GM23338 (cell line): ENCODE data around the gene ST6GALNAC6. TPM values are rescaled to one million over a fixed set of nuclear protein-coding genes. Genes with fewer than 3 reads are reported as not detected.

Experiments used
- CREB1 ChIP-seq: fragments of 250-450 bp; sonication (Bioruptor Pico); IDR thresholded peaks from 2 replicates; pipeline ENCODE4 v1.5.0; 2020; ENCODE audit warnings: low read depth, mild to moderate bottlenecking, moderate library complexity
- JUNB ChIP-seq: IDR thresholded peaks from one replicate; pipeline ENCODE4 v1.6.1; 2016; ENCODE audit warnings: antibody characterized with exemption; ENCODE audit not compliant: unreplicated experiment
- NANOG ChIP-seq: IDR thresholded peaks from 2 replicates; pipeline ENCODE4 v1.6.1; 2016; ENCODE audit warnings: antibody characterized with exemption, borderline replicate concordance
- ZNF114 ChIP-seq: fragments of 250-450 bp; sonication (Bioruptor Pico); IDR thresholded peaks from 2 replicates; pipeline ENCODE4 v1.5.0; 2020; ENCODE audit warnings: mild to moderate bottlenecking, moderate library complexity
- polyA plus RNA-seq: library from polyadenylated mRNA; unstranded; fragments of >200 nt; fragmentation: Nextera tagmentation; extraction: Ambion mirVana; gene quantifications from 2 replicates; pipeline ENCODE4 v1.2.1, GENCODE V29; 2016
- total RNA-seq: library from RNA; depleted of rRNA; stranded (reverse); fragments of >200 nt; shearing (Covaris generic); gene quantifications from 2 replicates; pipeline ENCODE4 v1.2.3, GENCODE V29; 2014
- TF ChIP-seq, protein P1 (sequence below): fragments of 250-450 bp; sonication (Bioruptor Pico); IDR thresholded peaks from 2 replicates; pipeline ENCODE4 v1.5.0; 2020; ENCODE audit warnings: mild to moderate bottlenecking, moderate library complexity
- TF ChIP-seq, protein P2 (sequence below), 2 experiments: fragments of 200-600 bp in 1 of 2; sonication (generic) in 1 of 2; conservative IDR thresholded peaks; 2 replicates each; pipeline versions ENCODE4 v1.5.1 to v1.6.1; 2016 to 2017; ENCODE audit warnings: antibody characterized with exemption in 2 of 2, low read depth in 2 of 2, mild to moderate bottlenecking in 2 of 2, moderate library complexity in 1 of 2
- TF ChIP-seq, protein P3 (sequence below): IDR thresholded peaks from one replicate; pipeline ENCODE4 v1.6.1; 2018; ENCODE audit warnings: antibody characterized with exemption; ENCODE audit not compliant: unreplicated experiment

Gene ST6GALNAC6
- total and polyA plus RNA-seq, 2 experiments from 2014 or later, result 20.7 to 39.2 TPM

DNA sequence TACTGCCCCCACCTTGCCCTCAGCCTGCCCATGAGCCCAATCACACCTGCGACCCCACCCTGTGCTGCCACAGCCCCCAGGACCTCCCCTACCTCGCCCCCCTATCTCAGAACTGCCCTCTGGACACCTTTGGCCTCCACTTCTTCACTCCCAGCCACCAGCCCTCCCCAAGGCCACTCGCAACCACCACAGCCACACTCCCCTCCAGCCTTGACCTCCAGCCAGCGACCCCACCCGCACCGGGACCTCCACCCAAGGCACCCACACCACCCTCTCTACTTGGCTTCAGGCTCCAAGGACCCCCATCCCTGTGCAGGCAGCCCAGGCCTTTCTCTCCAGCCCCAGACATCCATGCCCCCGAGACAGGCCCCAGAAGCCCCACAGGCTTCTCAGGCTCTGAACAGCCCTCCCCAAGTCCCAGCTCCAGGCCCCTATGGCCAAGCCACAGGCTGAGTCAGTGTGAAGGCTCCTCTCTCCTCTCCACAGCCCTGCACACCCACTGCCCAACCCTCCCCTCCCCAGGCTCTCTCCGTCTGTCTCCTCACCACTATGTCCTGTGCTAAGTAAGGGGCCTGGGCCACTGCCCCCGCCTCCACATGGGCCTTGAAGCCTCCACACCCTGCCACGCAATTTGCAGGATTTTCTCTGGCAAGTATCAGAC is 24.0 kb downstream of the ST6GALNAC6 start (continued):
- TF ChIP-seq, protein P1, sequence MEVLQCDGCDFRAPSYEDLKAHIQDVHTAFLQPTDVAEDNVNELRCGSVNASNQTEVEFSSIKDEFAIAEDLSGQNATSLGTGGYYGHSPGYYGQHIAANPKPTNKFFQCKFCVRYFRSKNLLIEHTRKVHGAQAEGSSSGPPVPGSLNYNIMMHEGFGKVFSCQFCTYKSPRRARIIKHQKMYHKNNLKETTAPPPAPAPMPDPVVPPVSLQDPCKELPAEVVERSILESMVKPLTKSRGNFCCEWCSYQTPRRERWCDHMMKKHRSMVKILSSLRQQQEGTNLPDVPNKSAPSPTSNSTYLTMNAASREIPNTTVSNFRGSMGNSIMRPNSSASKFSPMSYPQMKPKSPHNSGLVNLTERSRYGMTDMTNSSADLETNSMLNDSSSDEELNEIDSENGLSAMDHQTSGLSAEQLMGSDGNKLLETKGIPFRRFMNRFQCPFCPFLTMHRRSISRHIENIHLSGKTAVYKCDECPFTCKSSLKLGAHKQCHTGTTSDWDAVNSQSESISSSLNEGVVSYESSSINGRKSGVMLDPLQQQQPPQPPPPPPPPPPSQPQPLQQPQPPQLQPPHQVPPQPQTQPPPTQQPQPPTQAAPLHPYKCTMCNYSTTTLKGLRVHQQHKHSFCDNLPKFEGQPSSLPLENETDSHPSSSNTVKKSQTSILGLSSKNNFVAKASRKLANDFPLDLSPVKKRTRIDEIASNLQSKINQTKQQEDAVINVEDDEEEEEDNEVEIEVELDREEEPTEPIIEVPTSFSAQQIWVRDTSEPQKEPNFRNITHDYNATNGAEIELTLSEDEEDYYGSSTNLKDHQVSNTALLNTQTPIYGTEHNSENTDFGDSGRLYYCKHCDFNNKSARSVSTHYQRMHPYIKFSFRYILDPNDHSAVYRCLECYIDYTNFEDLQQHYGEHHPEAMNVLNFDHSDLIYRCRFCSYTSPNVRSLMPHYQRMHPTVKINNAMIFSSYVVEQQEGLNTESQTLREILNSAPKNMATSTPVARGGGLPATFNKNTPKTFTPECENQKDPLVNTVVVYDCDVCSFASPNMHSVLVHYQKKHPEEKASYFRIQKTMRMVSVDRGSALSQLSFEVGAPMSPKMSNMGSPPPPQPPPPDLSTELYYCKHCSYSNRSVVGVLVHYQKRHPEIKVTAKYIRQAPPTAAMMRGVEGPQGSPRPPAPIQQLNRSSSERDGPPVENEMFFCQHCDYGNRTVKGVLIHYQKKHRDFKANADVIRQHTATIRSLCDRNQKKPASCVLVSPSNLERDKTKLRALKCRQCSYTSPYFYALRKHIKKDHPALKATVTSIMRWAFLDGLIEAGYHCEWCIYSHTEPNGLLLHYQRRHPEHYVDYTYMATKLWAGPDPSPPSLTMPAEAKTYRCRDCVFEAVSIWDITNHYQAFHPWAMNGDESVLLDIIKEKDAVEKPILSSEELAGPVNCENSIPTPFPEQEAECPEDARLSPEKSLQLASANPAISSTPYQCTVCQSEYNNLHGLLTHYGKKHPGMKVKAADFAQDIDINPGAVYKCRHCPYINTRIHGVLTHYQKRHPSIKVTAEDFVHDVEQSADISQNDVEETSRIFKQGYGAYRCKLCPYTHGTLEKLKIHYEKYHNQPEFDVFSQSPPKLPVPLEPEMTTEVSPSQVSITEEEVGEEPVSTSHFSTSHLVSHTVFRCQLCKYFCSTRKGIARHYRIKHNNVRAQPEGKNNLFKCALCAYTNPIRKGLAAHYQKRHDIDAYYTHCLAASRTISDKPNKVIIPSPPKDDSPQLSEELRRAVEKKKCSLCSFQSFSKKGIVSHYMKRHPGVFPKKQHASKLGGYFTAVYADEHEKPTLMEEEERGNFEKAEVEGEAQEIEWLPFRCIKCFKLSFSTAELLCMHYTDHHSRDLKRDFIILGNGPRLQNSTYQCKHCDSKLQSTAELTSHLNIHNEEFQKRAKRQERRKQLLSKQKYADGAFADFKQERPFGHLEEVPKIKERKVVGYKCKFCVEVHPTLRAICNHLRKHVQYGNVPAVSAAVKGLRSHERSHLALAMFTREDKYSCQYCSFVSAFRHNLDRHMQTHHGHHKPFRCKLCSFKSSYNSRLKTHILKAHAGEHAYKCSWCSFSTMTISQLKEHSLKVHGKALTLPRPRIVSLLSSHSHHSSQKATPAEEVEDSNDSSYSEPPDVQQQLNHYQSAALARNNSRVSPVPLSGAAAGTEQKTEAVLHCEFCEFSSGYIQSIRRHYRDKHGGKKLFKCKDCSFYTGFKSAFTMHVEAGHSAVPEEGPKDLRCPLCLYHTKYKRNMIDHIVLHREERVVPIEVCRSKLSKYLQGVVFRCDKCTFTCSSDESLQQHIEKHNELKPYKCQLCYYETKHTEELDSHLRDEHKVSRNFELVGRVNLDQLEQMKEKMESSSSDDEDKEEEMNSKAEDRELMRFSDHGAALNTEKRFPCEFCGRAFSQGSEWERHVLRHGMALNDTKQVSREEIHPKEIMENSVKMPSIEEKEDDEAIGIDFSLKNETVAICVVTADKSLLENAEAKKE, result no peak
- no peak for TF ChIP-seq CREB1 (CRISPR knock-in tag)
- TF ChIP-seq JUNB, result no peak
- TF ChIP-seq, protein P2, sequence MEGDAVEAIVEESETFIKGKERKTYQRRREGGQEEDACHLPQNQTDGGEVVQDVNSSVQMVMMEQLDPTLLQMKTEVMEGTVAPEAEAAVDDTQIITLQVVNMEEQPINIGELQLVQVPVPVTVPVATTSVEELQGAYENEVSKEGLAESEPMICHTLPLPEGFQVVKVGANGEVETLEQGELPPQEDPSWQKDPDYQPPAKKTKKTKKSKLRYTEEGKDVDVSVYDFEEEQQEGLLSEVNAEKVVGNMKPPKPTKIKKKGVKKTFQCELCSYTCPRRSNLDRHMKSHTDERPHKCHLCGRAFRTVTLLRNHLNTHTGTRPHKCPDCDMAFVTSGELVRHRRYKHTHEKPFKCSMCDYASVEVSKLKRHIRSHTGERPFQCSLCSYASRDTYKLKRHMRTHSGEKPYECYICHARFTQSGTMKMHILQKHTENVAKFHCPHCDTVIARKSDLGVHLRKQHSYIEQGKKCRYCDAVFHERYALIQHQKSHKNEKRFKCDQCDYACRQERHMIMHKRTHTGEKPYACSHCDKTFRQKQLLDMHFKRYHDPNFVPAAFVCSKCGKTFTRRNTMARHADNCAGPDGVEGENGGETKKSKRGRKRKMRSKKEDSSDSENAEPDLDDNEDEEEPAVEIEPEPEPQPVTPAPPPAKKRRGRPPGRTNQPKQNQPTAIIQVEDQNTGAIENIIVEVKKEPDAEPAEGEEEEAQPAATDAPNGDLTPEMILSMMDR (conservative IDR thresholded peaks at IDR 0.05; ENCODE audit: low read depth in 2 of 2), result no peak
- TF ChIP-seq ZNF114 (CRISPR knock-in tag), result no peak
- TF ChIP-seq NANOG, result no peak
- TF ChIP-seq, protein P3, sequence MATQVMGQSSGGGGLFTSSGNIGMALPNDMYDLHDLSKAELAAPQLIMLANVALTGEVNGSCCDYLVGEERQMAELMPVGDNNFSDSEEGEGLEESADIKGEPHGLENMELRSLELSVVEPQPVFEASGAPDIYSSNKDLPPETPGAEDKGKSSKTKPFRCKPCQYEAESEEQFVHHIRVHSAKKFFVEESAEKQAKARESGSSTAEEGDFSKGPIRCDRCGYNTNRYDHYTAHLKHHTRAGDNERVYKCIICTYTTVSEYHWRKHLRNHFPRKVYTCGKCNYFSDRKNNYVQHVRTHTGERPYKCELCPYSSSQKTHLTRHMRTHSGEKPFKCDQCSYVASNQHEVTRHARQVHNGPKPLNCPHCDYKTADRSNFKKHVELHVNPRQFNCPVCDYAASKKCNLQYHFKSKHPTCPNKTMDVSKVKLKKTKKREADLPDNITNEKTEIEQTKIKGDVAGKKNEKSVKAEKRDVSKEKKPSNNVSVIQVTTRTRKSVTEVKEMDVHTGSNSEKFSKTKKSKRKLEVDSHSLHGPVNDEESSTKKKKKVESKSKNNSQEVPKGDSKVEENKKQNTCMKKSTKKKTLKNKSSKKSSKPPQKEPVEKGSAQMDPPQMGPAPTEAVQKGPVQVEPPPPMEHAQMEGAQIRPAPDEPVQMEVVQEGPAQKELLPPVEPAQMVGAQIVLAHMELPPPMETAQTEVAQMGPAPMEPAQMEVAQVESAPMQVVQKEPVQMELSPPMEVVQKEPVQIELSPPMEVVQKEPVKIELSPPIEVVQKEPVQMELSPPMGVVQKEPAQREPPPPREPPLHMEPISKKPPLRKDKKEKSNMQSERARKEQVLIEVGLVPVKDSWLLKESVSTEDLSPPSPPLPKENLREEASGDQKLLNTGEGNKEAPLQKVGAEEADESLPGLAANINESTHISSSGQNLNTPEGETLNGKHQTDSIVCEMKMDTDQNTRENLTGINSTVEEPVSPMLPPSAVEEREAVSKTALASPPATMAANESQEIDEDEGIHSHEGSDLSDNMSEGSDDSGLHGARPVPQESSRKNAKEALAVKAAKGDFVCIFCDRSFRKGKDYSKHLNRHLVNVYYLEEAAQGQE, result no peak
